H7 (cell line): Measurements from ENCODE around the gene PPP3CA. TPM values are rescaled to one million over a fixed set of nuclear protein-coding genes. Genes with fewer than 3 reads are reported as not detected.

ENCODE experiments used
- DNase-seq: peaks from one replicate; pipeline ENCODE4 v3.0.0; 2012
- H3K27me3 ChIP-seq: 2 replicates; pipeline ENCODE4 v1.6.0; 2011; ENCODE audit warnings: mild to moderate bottlenecking, low read length; ENCODE audit not compliant: control insufficient read depth, insufficient read depth
- H3K36me3 ChIP-seq: replicated peaks from 2 replicates; pipeline ENCODE4 v1.5.1; 2011; ENCODE audit warnings: low read length; ENCODE audit not compliant: control insufficient read depth, insufficient read depth
- H3K4me3 ChIP-seq: 2 replicates; pipeline ENCODE4 v1.5.1; 2011; ENCODE audit warnings: low read depth, mild to moderate bottlenecking, control low read depth, low read length, moderate library complexity; ENCODE audit not compliant: insufficient read depth
- total RNA-seq: library from RNA; depleted of rRNA; stranded (reverse); fragments of >200 nt; shearing (Covaris generic); gene quantifications from 2 replicates; pipeline ENCODE4 v1.2.3, GENCODE V29; 2014

PPP3CA gene
- total RNA-seq, 1 experiment from 2014 or later = 31.4 TPM

GRCh38 chr4:101288365-101289145 is 58.8 kb downstream of the PPP3CA start:
- peak; percentile 15 for DNase-seq
- H3K4me3 ChIP-seq = no peak overlapping the region
- H3K36me3 ChIP-seq = no peaks in the 10 kb centered on the region
- H3K27me3 ChIP-seq = no peaks in the 10 kb centered on the region

- H3K36me3 ChIP-seq = no peaks in the 10 kb centered on the region
- H3K4me3 ChIP-seq = no peak overlapping the region
- H3K27me3 ChIP-seq = no peaks in the 10 kb centered on the region
- DNase-seq = no peak
Measured at GRCh38 chr4:101287324-101287723, 60.0 kb downstream of the PPP3CA start.

- DNase-seq = no peak
Measured at GRCh38 chr4:101286663-101287062, 60.7 kb downstream of the PPP3CA start.

GRCh38 chr4:101285985-101286384 is 61.3 kb downstream of the PPP3CA start:
- no peaks in the 10 kb centered on the region for H3K27me3 ChIP-seq
- no peaks in the 10 kb centered on the region for H3K36me3 ChIP-seq
- no peak for DNase-seq
- H3K4me3 ChIP-seq = no peak overlapping the region

More at GRCh38 chr4:101286663-101287062, 60.7 kb downstream of the PPP3CA start:
- Histone ChIP-seq H3K36me3 (no peaks in the 10 kb centered on the region), H3K4me3 (no peak overlapping the region), H3K27me3 (no peaks in the 10 kb centered on the region)

- Histone ChIP-seq H3K27me3 (no peaks in the 10 kb centered on the region), H3K4me3 (no peak overlapping the region), H3K36me3 (no peaks in the 10 kb centered on the region)
- no peak for DNase-seq
Measured at GRCh38 chr4:101284546-101284945, 62.8 kb downstream of the PPP3CA start.

- Histone ChIP-seq H3K4me3 (no peak overlapping the region), H3K36me3 (no peaks in the 10 kb centered on the region), H3K27me3 (no peaks in the 10 kb centered on the region)
- DNase-seq = no peak
Measured at GRCh38 chr4:101283434-101283833, 63.9 kb downstream of the PPP3CA start.

- no peak overlapping the region for H3K4me3 ChIP-seq
- no peak for DNase-seq
Measured at GRCh38 chr4:101282076-101282844, 65.1 kb downstream of the PPP3CA start.

GRCh38 chr4:101280866-101281600 is 66.3 kb downstream of the PPP3CA start:
- DNase-seq = no peak
- H3K27me3 ChIP-seq = no peaks in the 10 kb centered on the region
- no peak overlapping the region for H3K4me3 ChIP-seq
- H3K36me3 ChIP-seq = no peaks in the 10 kb centered on the region

More at GRCh38 chr4:101282076-101282844, 65.1 kb downstream of the PPP3CA start:
- no peaks in the 10 kb centered on the region for H3K27me3 ChIP-seq
- no peaks in the 10 kb centered on the region for H3K36me3 ChIP-seq

- no peaks in the 10 kb centered on the region for H3K36me3 ChIP-seq
- no peak overlapping the region for H3K4me3 ChIP-seq
- DNase-seq = no peak
- no peaks in the 10 kb centered on the region for H3K27me3 ChIP-seq
Measured at GRCh38 chr4:101279377-101279871, 67.9 kb downstream of the PPP3CA start.

GRCh38 chr4:101277671-101278070 is 69.7 kb downstream of the PPP3CA start:
- H3K4me3 ChIP-seq = no peak overlapping the region
- no peak for DNase-seq

GRCh38 chr4:101276661-101277060 is 70.7 kb downstream of the PPP3CA start:
- no peak for DNase-seq
- H3K27me3 ChIP-seq = no peaks in the 10 kb centered on the region
- no peaks in the 10 kb centered on the region for H3K36me3 ChIP-seq
- no peak overlapping the region for H3K4me3 ChIP-seq

More at GRCh38 chr4:101277671-101278070, 69.7 kb downstream of the PPP3CA start:
- H3K27me3 ChIP-seq = no peaks in the 10 kb centered on the region
- H3K36me3 ChIP-seq = no peaks in the 10 kb centered on the region

- no peak for DNase-seq
- no peaks in the 10 kb centered on the region for H3K27me3 ChIP-seq
- H3K36me3 ChIP-seq = no peaks in the 10 kb centered on the region
- no peak overlapping the region for H3K4me3 ChIP-seq
Measured at GRCh38 chr4:101274888-101275752, 72.2 kb downstream of the PPP3CA start.

GRCh38 chr4:101271516-101271915 is 75.8 kb downstream of the PPP3CA start:
- Histone ChIP-seq H3K27me3 (no peaks in the 10 kb centered on the region), H3K36me3 (no peaks in the 10 kb centered on the region), H3K4me3 (no peak overlapping the region)
- no peak for DNase-seq

- DNase-seq = no peak
- Histone ChIP-seq H3K36me3 (no peaks in the 10 kb centered on the region), H3K27me3 (no peaks in the 10 kb centered on the region), H3K4me3 (no peak overlapping the region)
Measured at GRCh38 chr4:101269682-101270081, 77.6 kb downstream of the PPP3CA start.
